CD4-positive, alpha-beta T cell treated with Interleukin-15 for 4 hours (primary cell): ENCODE results near the gene KCNN3.
"Not testable (repeated sequence)": the region's sequence is repeated elsewhere in the genome, so short reads cannot be mapped to it uniquely, and the experiment has no call there.

Source experiments
- DNase-seq: peaks from one replicate; pipeline ENCODE4 v3.0.0-alpha.2; 2020; ENCODE audit warnings: low spot score

Gene KCNN3

DNA sequence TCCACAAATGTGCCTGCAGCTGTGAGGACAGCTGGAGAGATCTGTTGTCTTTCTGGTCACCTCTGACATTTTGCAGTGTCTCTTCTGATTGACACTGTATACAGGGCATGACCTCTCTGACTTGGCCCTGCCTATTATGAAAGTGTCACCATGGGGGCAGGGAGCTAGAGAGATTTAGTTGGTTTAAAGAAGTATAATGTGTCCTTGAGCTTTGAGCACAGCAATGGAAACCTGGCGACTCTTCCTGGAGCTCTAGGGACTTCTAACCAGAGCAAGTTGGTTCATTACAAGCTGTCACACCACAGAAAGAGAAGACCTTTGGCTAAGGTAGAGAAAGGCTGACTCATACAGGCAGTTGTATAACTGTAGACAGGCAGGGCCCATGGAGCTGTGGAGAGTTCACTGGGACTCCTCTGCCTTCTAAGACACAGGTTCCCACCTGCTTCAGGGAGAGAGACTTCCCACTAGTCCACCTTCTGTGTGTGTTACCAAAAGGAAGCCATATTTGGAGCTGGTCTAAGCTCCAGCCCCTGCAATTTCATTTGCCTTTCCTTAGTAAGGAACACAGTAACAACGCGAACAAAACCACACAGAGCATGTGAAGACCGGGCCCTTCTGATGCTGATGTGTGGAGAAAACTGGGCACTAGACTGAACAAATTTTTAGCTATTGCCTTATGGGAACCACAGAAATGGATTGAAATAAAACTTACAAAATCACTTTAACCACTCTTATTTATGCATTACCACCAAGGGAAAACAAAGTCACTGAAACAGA lies 171.6 kb downstream of the KCNN3 start:
- DNase-seq, result no peak

GRCh38 chr1:154697710-154698109 lies 172.4 kb downstream of the KCNN3 start:
- DNase-seq, result no peak

- no peak for DNase-seq
These were observed 173.6 kb downstream of the KCNN3 start for GRCh38 chr1:154696456-154696855.

DNA sequence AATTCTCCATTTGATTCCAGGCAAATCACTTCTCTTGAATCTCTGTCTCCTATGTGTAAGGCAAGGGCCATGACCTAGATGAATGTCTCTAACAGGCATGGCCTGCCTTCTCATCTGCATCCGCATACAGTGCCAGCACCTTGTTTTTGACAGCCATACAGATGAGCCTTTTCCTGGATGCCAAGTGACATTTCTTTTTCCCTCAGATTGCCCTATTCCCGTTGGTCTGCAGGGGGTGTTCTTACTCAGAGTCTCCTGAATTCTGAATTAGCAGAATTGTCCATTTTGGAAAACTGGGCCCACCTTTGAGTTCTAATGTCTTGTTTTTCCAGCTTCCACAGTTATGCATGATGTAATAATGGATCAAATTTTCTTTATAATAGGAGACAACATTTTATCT lies 174.1 kb downstream of the KCNN3 start:
- no peak for DNase-seq

DNA sequence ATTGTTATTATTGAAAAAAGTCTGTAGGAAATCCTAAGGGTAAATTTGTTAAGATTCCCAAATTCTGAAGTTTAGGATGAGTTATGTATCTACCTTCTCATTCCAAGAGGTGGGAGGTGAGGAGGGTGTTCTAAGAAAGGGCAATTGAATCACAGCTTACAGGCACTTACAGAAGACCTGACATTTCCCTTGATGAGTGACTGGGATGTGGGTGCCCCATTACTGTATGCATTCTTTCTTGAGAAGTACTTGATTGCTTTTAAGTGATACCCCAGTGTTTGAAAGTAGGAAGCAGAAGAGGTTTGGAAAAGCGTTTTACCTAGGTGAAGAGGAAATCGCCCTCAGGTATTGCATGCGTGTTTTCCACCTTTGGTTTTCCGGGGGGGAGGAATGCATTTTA lies 175.1 kb downstream of the KCNN3 start:
- no peak for DNase-seq

- no peak for DNase-seq
These were observed 181.0 kb downstream of the KCNN3 start for GRCh38 chr1:154689083-154689482.

- no peak for DNase-seq
These were observed 183.6 kb downstream of the KCNN3 start for GRCh38 chr1:154686507-154686906.

- DNase-seq, result no peak
These were observed 186.3 kb downstream of the KCNN3 start for GRCh38 chr1:154683820-154684219.

- no peak for DNase-seq
These were observed 187.8 kb downstream of the KCNN3 start for GRCh38 chr1:154682254-154682653.

DNA sequence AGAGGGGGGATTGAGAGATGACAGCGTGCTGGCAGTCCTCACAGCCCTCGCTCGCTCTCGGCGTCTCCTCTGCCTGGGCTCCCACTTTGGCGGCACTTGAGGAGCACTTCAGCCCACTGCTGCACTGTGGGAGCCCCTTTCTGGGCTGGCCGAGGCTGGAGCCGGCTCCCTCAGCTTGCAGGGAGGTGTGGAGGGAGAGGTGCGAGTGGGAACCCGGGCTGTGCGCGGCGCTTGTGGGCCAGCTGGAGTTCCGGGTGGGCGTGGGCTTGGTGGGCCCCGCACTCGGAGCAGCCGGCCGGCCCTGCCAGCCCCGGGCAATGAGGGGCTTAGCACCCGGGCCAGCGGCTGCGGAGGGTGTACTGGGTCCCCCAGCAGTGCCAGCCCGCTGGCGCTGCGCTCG lies 192.2 kb downstream of the KCNN3 start:
- not testable (repeated sequence) for DNase-seq

- not testable (repeated sequence) for DNase-seq
These were observed 193.2 kb downstream of the KCNN3 start for GRCh38 chr1:154676847-154677246.

DNA sequence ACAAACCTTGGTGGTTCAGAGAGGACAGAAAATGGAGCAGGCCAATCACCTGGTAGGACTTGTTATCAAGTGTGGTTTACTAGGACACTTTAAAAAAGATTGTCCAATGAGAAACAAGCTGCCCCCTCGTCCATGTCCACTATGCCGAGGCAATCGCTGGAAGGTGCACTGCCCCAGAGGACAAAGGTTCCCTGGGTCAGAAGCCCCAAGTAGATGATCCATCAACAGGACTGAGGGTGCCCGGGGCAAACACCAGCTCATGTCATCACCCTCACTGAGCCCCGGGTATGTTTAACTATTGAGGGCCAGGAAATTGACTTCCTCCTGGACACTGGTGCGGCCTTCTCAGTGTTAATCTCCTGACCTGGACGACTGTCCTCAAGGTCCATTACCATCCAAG lies 195.6 kb downstream of the KCNN3 start:
- DNase-seq, result not testable (repeated sequence)

- DNase-seq, result not testable (repeated sequence)
These were observed 197.8 kb downstream of the KCNN3 start for GRCh38 chr1:154672245-154672644.

DNA sequence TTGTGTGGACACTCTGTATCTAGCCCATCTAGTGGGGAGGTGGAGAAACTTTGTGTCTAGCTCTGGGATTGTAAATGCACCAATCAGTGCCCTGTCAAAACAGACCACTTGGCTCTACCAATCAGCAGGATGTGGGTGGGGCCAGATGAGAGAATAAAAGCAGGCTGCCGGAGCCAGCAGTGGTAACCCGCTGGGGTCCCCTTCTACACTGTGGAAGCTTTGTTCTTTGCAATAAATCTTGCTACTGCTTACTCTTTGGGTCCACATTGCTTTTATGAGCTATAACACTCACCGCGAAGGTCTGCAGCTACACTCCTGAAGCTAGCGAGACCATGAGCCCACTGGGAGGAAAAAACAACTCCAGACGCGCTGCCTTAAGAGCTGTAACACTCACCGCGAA lies 198.7 kb downstream of the KCNN3 start:
- DNase-seq, result not testable (repeated sequence)

DNA sequence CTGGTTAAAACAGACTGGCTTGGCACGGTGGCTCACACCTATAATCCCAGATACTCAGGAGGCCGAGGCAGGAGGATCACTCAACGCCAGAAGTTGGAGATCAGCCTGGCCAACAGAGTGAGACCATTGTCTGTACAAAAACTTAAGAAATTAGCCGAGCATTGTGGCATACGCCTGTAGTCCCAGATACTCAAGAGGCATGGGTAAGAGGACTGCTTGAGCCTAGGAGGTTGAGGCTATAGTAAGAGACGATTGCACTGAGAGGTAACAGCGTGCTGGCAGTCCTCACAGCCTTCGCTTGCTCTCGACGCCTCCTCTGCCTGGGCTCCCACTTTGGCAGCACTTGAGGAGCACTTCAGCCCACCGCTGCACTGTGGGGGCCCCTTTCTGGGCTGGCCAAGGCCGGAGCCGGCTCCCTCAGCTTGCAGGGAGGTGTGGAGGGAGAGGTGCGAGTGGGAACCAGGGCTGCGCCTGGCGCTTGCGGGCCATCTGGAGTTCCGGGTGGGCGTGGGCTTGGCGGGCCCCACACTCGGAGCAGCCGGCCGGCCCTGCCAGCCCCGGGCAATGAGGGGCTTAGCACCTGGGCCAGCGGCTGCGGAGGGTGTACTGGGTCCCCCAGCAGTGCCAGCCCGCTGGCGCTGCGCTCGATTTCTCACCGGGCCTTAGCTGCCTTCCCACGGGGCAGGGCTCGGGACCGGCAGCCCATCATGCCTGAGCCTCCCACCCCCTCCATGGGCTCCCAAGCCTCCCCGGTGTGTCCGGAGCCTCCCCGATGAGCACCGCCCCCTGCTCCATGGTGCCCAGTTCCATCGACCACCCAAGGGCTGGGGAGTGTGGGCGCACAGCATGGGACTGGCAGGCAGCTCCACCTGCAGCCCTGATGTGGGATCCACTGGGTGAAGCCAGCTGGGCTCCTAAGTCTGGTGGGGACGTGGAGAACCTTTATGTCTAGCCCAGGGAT lies 199.5 kb downstream of the KCNN3 start:
- DNase-seq, result not testable (repeated sequence)

DNA sequence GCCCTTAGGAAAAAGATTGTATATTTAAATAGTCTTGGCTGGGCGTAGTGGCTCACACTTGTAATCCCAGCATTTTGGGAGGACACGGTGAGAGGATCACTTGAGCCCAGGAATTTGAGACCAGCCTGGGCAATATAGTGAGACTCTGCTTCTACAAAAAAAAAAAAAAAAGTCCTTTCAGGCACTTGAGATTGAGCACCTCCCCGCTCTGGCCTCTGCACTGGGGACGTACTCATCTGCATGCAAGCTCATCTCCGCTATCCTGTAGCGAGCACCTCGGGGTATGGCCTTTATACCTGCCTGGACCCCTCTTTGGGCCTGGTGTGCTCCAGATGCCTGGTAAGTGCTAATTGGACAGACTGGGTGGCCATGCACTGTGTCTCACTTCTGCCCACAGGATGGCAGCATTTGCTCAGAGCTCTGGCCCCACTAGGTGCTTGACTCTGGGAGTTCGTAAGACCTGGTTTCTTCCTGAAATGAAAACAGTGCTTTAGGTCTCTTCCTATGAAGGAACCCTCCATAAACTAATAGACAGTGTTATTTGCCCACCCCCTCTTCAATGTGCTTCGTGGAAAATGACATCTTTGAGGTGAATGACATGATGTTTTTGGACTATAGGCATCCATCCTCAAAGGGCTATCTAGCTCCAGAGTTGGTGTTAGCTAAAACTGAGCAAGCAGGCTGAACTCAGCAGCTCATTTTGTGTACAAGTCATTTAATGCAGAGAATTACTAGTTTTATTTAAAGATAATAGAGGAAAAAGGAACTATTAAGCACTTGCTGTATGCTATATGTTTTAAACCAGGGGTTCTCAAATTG lies 200.4 kb downstream of the KCNN3 start:
- peak; percentile 70 for DNase-seq

GRCh38 chr1:154666051-154666790 lies 203.9 kb downstream of the KCNN3 start:
- DNase-seq, result no peak

DNA sequence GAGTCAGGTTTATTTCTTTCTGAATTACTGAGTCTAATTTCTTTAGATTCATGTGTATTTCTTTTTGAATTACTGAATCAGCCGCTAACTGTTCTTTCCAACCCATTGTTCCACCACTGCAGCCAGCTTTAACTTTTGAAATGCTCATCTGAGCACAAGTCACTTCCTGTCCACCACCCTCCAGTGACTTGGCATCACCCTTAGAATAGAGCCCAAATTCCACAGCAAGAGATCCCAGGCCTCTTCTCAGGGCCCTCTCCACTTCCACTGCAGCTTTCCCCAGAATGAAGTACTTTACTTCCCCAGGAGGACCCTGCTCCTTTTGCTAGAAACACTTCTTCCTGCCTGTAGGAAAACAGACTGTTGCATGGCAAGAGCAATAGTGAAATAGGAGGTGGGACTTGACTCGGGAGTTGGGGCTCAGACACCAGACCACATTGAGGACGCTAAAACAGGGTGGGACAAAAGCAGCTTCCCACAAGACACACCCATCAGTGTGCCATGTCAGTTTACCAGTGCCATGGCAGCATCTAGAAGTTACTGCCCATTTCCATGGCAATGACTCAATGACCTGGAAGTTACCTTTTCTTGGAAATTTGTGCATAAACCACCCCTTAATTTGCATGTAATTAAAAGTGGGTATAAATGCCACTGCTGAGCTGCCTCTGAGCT lies 205.6 kb downstream of the KCNN3 start:
- no peak for DNase-seq

DNA sequence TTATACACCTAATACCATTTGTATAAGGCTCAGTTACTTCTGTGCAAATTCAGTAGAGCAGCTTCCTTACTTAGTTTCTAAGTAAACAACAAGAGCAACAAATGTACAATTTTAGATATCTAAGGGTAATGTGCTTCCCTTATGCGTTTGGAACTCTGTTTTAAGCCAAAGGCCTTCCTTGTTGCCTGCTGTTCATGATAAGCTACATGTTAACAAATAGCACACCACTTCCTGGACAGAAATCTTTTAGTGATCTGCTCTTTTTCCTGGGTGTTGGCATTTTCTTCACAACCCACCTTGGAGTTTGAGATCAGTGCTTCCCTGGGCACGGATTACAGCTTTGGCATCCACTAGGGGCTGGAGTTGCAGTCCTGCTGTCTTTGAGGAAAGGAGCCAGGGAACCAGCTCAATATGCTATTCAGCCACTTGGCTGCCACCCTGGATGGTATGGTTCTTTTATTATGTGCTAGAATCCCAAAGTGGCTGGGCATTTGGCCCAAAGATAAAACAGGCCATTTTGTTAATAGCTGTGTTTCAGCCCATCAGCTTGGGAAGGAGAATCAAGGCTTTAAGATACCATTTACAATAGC lies 206.5 kb downstream of the KCNN3 start:
- DNase-seq, result no peak

DNA sequence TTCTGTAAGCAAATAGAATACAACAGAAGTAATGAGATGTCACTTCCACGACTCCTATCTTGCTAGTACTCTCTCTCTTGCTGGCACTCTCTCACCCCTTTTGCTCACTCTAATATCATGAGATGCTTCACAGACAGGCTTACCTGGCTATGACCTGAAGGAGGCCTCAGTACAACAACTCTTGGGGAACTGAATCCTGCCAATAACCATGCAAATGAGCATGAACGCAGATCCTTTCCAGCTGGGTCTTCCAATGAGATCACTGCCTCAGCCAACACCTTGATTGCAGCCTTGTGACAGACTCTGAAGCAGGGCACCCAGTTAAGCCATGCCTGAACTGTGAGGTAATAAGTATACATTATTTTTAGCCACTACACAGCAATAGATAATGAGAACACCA lies 209.0 kb downstream of the KCNN3 start:
- DNase-seq, result no peak
